GM19438 (cell line): Measurements from ENCODE around the gene ADARB2.
"Not testable (repeated sequence)": the region's sequence is repeated elsewhere in the genome, so short reads cannot be mapped to it uniquely, and the experiment has no call there.

Source experiments
- ATAC-seq: cut with Tn5 transposase; IDR thresholded peaks from one replicate; pipeline ENCODE4 v1.9.1; 2021; ENCODE audit warnings: low read depth; ENCODE audit not compliant: unreplicated experiment

ADARB2 gene

GRCh38 chr10:1404323-1405260, 332.7 kb downstream of the ADARB2 start:
- ATAC-seq, result no peak

GRCh38 chr10:1403508-1404322, 333.6 kb downstream of the ADARB2 start:
- no peak for ATAC-seq

DNA sequence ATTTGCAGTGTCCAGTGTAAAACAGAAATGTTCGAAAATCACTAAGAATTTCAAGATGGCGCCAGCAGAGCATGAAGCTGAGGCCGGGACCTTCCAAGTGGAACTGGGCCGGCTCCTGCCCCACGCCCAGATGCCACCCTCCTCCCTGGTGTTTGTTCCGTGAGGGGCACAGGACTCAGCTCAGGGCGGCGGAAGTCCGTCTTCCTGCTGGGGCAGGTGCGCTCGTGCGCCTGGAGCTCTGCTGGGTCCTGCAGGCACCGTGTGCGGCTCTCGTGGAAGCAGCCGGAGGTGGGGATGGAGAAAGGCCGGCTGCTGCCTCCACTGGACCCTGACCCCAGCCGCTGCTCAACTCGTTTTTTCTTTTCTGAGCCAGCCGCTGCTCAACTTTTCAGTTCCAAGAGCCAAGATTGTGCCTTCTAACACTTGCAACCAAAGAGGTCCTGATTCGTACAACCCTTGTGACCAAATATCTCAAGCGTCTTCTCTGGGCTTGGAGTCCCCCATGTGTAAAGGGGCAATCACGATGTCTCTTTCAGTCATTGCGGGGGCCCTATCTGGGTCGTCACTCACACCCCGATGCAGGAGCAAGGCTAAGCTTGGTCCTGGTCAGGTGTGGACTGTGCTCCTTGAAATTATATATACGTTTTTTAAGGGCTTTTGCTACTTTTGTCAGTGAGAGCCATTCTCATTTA, 334.4 kb downstream of the ADARB2 start:
- ATAC-seq, result no peak

- no peak for ATAC-seq
Observed at GRCh38 chr10:1402016-1402770, 335.1 kb downstream of the ADARB2 start.

DNA sequence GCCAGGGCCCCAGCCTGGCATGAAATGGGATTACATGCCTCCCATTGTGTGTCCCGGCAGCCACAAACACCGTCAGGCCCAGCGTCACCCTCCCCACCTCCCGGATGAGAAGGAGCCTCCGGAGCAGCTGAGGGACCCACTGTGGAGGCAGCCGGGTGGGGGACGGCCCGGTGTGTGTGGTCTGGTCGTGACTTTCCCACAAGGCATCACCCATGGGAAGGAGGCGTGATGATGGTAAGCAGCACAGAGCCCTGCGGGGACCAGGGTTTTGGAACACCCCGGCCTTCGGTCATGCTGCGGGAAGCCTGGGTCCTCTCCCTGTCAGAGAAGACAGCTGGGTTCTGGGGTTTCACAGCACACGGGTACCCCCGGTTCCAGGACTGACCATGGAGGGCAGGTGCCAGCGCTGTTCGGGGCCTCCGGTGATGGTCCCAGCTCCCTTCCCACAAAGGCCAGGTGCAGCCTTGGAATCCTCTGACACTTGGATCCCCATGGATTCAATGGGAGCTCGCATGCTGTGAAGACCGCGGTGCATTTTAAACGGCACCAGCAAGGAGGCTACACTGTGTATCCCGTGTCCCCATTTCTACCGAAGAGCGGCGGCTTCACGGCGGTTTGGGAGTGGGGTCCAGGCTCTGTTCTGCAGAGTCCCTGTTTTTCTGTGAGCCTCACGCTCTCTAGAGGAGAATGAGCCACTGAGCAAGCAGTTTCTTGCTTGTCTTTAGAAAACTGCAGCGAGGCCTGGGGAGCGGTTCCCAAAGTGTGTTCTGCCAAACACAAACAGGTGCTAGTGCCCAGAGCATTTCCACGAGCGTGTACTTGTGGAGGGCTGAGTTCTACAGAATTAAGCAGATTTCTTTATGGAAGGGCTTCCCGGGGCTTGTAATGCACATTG, 336.0 kb downstream of the ADARB2 start:
- ATAC-seq, result no peak

DNA sequence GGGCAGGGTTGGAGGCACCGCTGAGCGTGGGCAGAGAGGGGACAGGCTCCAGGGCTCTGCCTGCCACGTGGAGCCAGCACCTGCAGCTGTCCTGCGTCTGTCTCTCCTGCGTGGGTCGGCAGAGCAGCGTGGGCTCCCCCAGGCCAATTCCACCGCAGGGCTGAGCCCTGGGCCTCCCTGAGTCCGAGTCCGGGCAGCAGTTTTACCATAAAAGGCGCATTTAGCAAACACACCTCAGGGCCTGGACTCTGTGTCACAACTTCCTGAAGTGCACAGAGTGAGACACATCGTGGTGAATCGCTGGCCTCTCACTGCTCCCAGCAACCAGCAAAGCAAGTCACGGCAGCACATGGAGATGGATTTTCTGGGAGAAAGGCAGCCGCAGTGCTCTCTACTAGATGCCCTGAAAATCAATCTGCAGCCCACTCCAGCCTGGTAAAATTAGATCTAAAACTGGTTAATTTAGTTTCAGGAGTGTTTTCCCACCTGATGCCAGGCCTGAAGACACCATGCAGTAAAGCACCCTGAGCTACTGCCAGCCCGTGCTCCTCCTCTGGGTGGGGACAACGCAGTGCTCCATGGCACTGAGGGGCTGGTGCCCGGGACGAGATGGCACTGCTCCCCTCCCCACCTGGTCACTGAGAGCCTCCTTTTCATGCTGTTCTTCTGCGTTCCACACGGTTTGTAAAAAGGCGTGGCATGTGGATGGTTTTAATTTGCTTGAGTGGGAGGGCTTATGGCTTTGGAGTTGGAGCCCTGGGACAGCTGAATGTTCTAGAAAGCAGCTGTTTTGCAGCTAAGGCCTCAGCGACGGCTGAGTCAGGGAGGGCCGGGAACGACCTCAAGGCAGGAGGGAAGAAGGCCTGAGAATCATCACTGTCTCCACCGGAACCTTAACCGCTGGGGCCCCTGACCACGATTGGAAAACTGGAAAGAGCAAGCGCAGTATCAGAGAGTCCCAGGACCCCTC, 336.9 kb downstream of the ADARB2 start:
- ATAC-seq, result no peak

DNA sequence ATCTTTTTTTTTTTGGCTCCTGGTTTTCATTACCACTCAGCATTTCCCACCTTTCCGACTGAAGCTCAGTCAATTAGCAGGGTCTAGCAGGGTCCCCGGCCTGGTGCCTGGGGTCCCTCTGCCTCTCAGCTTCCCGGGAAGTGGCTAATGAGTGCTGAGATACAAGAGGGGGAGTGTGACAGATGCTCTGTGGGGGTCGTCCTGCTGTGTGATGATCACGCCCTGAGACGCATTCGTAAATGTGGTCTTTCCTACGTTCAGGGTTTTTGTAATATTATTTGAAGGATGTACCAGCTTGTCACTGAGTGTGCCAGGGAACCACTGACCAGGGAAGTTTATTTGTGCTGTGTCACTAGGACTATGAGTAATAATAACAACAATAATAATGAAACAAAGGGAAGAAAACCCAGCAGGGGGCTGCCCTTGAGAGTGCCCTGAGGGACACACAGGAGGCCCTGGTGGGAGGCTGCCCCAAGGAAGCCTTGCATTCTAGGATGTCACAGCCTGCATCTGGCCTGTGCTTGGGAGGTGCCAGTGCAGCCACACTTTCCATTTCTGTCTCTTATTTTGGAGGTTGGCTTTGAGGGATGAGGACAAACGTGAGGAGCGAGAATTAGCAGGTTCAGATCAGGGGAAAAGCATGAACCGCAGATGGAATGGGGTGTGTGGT, 337.8 kb downstream of the ADARB2 start:
- ATAC-seq, result no peak

DNA sequence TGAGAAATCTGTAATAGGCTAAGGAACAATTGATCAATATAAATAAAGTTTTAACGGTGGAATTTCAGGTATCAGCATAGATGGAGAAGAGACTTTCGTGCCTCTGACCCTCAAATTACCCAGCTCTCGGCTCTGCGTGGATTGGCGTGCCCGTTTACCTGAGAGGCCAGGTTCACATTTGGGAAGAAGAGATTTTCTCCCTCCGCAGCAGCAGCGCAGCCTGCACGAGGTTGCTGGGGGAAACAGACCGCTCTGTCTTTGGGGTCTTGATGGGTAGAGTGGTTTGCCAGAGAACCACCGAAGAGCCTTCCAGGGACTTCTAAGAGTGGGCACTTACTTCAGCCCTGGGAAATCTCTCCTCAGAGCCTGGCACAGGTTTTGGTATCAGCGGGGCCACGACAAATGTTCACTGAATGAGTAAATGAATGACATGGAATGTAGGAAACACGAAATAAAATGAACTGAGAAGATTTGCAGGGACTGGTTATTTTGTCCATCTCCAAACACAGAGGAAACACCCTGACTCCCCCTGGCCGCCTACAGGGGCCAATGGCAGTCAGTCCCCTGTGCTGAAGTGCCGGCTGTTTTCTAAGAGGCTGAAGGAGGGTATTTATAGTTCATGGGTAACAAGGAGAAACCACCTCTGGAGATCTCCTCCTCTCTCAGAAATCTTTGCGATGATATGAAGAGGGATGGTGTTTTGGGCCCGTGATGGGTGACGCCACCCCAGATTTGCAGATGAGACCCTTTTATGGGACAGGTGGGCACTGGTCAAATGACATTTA, 338.5 kb downstream of the ADARB2 start:
- no peak for ATAC-seq

DNA sequence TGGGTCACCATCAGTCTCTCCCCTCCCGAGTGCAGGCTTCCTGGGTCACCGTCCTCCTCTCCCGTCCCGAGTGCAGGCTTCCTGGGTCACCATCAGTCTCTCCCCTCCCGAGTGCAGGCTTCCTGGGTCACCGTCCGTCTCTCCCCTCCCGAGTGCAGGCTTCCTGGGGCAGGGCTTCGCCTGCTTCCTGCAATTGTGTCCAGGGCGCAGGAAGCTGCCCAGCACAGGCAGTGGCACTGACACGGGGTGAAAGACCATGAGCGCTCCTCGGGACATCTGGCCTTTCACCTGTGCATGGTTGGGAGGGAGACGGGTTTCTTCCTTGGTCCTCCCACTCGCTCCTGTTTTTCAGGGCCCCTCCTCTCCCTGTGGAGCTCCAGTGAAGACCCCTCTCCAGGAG, 339.2 kb downstream of the ADARB2 start:
- not testable (repeated sequence) for ATAC-seq

DNA sequence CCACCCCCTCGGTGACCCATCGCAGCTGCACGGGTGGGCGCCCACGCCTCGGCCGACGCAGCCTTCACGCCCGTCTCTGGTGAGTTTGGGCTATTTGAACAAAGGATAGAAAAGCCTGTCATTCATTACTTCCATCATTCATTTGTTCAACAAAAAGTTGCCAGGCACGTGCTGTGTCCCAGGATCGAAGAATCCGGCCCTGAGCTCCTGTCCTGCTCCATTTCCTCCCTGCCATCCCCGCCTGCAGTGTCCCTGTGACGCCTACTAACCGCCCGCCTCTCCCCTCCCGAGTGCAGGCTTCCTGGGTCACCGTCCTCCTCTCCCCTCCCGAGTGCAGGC, 341.1 kb downstream of the ADARB2 start:
- ATAC-seq, result no peak

DNA sequence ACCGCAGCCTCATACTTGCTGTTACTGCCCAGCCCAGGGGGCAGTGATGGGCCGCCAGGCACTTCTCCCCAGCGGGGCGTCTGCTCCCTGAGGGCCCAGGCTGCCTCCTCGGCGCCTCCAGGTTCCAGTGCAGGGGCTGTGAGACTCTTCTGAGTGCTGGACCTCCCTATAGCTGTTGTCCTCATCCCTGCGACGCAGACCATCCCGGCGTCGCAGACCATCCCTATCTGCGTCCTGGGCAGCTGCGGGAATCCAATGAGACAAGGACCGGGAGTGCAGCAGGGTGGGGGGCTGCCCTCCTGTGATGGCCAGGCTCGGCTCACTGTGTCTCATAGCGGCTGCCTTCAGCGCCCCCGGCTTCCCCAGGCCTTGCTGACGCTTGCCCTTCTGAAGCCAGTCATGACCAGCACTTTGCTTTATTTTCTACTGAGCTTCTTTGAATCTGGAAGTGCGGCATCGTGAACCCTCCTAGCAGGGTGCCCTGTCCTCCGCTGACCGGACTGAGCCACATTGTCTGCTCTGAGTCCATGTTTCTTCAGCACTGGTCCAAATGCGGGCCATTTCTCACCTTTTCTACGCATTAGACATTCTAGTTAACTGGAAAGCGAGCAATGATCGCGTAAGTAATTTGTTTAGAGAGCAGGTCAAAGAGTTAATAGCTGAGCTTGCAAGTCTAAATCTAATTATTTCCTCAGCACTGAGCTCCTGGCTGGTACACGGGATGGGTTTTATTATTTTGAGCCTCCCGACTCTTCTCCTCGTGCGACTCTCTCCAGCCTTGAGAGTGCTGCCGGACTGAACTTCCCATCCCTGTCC, 341.6 kb downstream of the ADARB2 start:
- no peak for ATAC-seq

GRCh38 chr10:1395025-1395480, 342.3 kb downstream of the ADARB2 start:
- ATAC-seq, result no peak

DNA sequence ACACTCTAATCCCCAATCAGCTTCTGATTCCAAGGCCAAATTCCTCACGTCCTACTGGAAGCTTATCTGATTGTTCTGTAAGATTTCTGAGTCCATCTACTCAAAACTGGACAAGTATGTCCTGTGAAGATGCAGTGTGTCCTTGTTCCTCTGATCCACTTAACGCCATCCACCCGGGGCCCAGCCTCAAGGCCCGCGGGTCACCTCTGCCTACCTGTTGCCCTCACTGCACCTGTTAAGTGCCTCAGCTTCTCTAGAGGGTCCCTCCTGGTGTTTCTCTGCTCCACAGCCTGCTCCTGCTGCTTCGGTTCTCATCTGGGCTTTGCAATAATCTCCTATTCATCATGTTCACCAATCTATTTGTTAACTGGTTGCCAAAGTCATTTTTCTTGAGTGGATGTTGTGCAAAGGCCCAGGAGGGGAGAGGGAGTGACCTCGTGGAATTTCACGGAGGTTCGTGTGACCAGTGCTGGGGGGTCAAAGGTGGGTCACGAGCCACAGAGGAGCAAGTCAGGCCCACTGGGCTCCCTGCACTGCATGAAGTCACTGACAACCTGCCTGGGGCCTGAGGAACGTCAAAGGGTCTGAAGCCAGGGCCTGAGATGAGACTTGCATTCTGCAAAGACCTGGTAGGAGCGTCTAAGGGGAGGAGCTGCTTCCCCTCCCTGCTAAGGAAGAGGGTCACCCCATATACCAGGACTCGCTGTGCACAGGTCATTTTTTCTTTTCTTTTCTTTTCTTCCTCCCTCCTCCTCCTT, 343.0 kb downstream of the ADARB2 start:
- ATAC-seq, result no peak

DNA sequence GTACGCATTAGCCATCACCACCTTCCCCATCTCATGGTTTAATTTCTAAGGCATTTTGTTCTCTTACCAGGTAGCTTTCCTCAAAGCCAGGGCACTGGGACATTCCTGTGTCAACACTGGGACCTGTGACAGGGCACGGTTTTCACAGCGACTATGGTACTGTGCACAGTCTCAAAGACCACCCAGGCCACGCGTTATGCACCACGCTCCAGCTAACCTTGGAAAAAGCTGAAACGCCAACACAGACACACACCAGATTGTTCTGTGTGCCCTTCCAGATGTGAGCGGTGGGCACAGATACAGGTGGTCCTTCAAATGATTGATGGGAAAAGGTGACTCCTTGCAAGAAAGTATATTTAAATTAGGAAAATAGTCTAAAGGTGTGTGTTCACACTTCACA, 343.8 kb downstream of the ADARB2 start:
- ATAC-seq, result no peak

DNA sequence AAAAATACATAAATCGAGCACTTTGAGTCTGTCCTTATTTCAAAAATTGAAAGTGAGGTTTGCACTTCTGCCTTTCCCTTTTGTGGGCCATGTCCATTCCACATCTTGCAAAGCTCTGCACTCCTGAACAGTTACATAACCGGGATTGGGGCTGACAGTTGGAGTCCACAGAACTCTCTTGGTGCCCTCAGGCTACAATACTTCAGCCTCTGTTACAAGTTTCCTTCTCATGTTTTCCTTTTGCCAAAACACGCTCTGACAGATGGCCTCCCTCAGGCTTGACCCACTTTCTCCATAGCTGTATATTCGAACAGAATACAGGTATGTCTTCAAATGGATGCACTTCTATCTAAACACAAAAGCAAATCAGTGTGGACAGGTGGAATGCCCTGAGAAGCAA, 345.2 kb downstream of the ADARB2 start:
- no peak for ATAC-seq
